ENCODE data around the gene SLC24A4. TPM values are rescaled to one million over a fixed set of nuclear protein-coding genes. Genes with fewer than 3 reads are reported as not detected.

Gene SLC24A4
- total RNA-seq, 3 donors from 2014 or later = 0.15 to 0.96 TPM; not detected in 1

- no peak overlapping the region for H3K4me3 ChIP-seq
- intact Hi-C loops (cut with DNase I; ENCODE audit: low total_unique reads) = no loop called here
- no peaks in the 10 kb centered on the region for H3K9me3 ChIP-seq
- H3K36me3 ChIP-seq = no peaks in the 10 kb centered on the region
- no peak overlapping the region for H3K27ac ChIP-seq
- no peak for DNase-seq (ENCODE audit: low spot score in 2 of 2)
- no peaks in the 10 kb centered on the region for H3K4me1 ChIP-seq
- TF ChIP-seq POLR2A (IDR thresholded peaks at IDR 0.05) (no peak), CTCF (IDR thresholded peaks at IDR 0.05) (no peak), POLR2AphosphoS5 (IDR thresholded peaks at IDR 0.05) (no peak)
- no peaks in the 10 kb centered on the region for H3K27me3 ChIP-seq
Measured at GRCh38 chr14:92494512-92494911, 171.5 kb downstream of the SLC24A4 start.

- no peaks in the 10 kb centered on the region for H3K9me3 ChIP-seq
- H3K27ac ChIP-seq = no peak overlapping the region
- no peaks in the 10 kb centered on the region for H3K36me3 ChIP-seq
- intact Hi-C loops (cut with DNase I; ENCODE audit: low total_unique reads) = no loop called here
- TF ChIP-seq POLR2AphosphoS5 (IDR thresholded peaks at IDR 0.05) (no peak), CTCF (IDR thresholded peaks at IDR 0.05) (no peak), POLR2A (IDR thresholded peaks at IDR 0.05) (no peak)
- no peak overlapping the region for H3K4me3 ChIP-seq
- H3K4me1 ChIP-seq = no peaks in the 10 kb centered on the region
- DNase-seq (ENCODE audit: low spot score in 2 of 2) = peak in 1 of 2 donors; percentile 13
- no peaks in the 10 kb centered on the region for H3K27me3 ChIP-seq
Measured at GRCh38 chr14:92495027-92495426, 172.1 kb downstream of the SLC24A4 start.

GRCh38 chr14:92496191-92496857 is 173.4 kb downstream of the SLC24A4 start:
- intact Hi-C loops (cut with DNase I; ENCODE audit: low total_unique reads) = no loop called here
- H3K36me3 ChIP-seq = no peaks in the 10 kb centered on the region
- H3K9me3 ChIP-seq = no peaks in the 10 kb centered on the region
- H3K4me1 ChIP-seq = no peaks in the 10 kb centered on the region
- TF ChIP-seq POLR2A (IDR thresholded peaks at IDR 0.05) (no peak), POLR2AphosphoS5 (IDR thresholded peaks at IDR 0.05) (no peak), CTCF (IDR thresholded peaks at IDR 0.05) (no peak)
- H3K4me3 ChIP-seq = no peak overlapping the region
- H3K27ac ChIP-seq = no peak overlapping the region
- H3K27me3 ChIP-seq = no peaks in the 10 kb centered on the region
- no peak for DNase-seq (ENCODE audit: low spot score in 2 of 2)

- no peaks in the 10 kb centered on the region for H3K4me1 ChIP-seq
- DNase-seq (ENCODE audit: low spot score in 2 of 2) = no peak
- intact Hi-C loops (cut with DNase I; ENCODE audit: low total_unique reads) = no loop called here
- H3K27me3 ChIP-seq = no peaks in the 10 kb centered on the region
- H3K27ac ChIP-seq = no peak overlapping the region
- no peaks in the 10 kb centered on the region for H3K9me3 ChIP-seq
- H3K4me3 ChIP-seq = no peak overlapping the region
- no peak for TF ChIP-seq POLR2A (IDR thresholded peaks at IDR 0.05)
- TF ChIP-seq CTCF (IDR thresholded peaks at IDR 0.05) = no peak
- no peak for TF ChIP-seq POLR2AphosphoS5 (IDR thresholded peaks at IDR 0.05)
- H3K36me3 ChIP-seq = no peaks in the 10 kb centered on the region
Measured at GRCh38 chr14:92497391-92497790, 174.4 kb downstream of the SLC24A4 start.

- H3K27me3 ChIP-seq = no peaks in the 10 kb centered on the region
- no peaks in the 10 kb centered on the region for H3K9me3 ChIP-seq
- no peaks in the 10 kb centered on the region for H3K4me1 ChIP-seq
- peak overlapping the region in 1 of 2 donors; percentile 17 for H3K27ac ChIP-seq
- no peaks in the 10 kb centered on the region for H3K36me3 ChIP-seq
- H3K4me3 ChIP-seq = no peak overlapping the region
- no peak for DNase-seq (ENCODE audit: low spot score in 2 of 2)
- intact Hi-C loops (cut with DNase I; ENCODE audit: low total_unique reads) = no loop called here
- no peak for TF ChIP-seq POLR2A (IDR thresholded peaks at IDR 0.05)
- no peak for TF ChIP-seq CTCF (IDR thresholded peaks at IDR 0.05)
- no peak for TF ChIP-seq POLR2AphosphoS5 (IDR thresholded peaks at IDR 0.05)
Measured at GRCh38 chr14:92499234-92499633, 176.3 kb downstream of the SLC24A4 start.

Data from breast epithelium (tissue), 4 donors.